Gastroesophageal sphincter (tissue), 4 donors: ENCODE measurements around the gene TFF2. TPM values are rescaled to one million over a fixed set of nuclear protein-coding genes. Genes with fewer than 3 reads are reported as not detected.

Experiments
- ATAC-seq: fragments of 150-250 bp; one replicate; pipeline ENCODE4 v1.9.1; 2016; ENCODE audit warnings: mild to moderate bottlenecking, moderate library complexity
- H3K27ac ChIP-seq, 4 donors: fragments of 200-600 bp; sonication (generic) in 3 of 4; 1 replicate in 3 of 4; 2 replicates in 1 of 4; pipeline ENCODE4 v1.5.1; 2016 to 2019
- H3K27me3 ChIP-seq: fragments of 200-600 bp; sonication (generic); one replicate; pipeline ENCODE4 v1.5.1; 2019
- H3K36me3 ChIP-seq, 2 donors: fragments of 200-600 bp; sonication (generic); one replicate each; pipeline ENCODE4 v1.5.1; 2019; ENCODE audit warnings: control low read depth in 1 of 2
- H3K4me1 ChIP-seq, 3 donors: fragments of 200-600 bp; sonication (generic); 1 replicate in 2 of 3; 2 replicates in 1 of 3; pipeline ENCODE4 v1.5.1; 2016 to 2019; ENCODE audit warnings: control low read depth in 2 of 3
- H3K4me3 ChIP-seq, 2 donors: fragments of 200-600 bp; sonication (generic); one replicate each; pipeline ENCODE4 v1.5.1; 2019; ENCODE audit warnings: mild to moderate bottlenecking in 1 of 2, moderate library complexity in 1 of 2
- H3K9me3 ChIP-seq, 3 donors: fragments of 200-600 bp; sonication (generic); one replicate each; pipeline ENCODE4 v1.5.1; 2017 to 2019; ENCODE audit warnings: control low read depth in 2 of 3
- CTCF ChIP-seq, 4 experiments: fragments of 200-600 bp in 2 of 4; fragments of 450-650 bp in 2 of 4; sonication (generic) in 1 of 4; IDR thresholded peaks; one replicate each; pipeline ENCODE4 v1.5.1; 2017 to 2019; ENCODE audit warnings: antibody characterized with exemption in 4 of 4, mild to moderate bottlenecking in 2 of 4, moderate library complexity in 2 of 4
- EP300 ChIP-seq: sonication (generic); formaldehyde crosslinking; IDR thresholded peaks from one replicate; pipeline ENCODE4 v1.6.1; 2017; ENCODE audit warnings: antibody characterized with exemption, mild to moderate bottlenecking
- POLR2A ChIP-seq, 2 donors: fragments of 450-650 bp; IDR thresholded peaks; one replicate each; pipeline ENCODE4 v1.6.1; 2017; ENCODE audit warnings: antibody characterized with exemption in 2 of 2, mild to moderate bottlenecking in 2 of 2, moderate library complexity in 1 of 2
- POLR2AphosphoS5 ChIP-seq: sonication (generic); formaldehyde crosslinking; IDR thresholded peaks from one replicate; pipeline ENCODE4 v1.6.1; 2017; ENCODE audit warnings: antibody characterized with exemption
- WGBS, 2 donors: methylation state at CpG; one replicate each; pipeline ENCODE4 v1.1.5; 2018; ENCODE audit warnings: low coverage in 1 of 2; 5-methylcytosine and 5-hydroxymethylcytosine counted together
- total RNA-seq, 4 donors: library from RNA; depleted of rRNA; stranded (reverse); fragments of >200 nt; gene quantifications; one replicate each; pipeline ENCODE4 v1.1.0, GENCODE V29; 2016

Gene TFF2
- total RNA-seq, 4 donors from 2014 or later, result not detected

DNA sequence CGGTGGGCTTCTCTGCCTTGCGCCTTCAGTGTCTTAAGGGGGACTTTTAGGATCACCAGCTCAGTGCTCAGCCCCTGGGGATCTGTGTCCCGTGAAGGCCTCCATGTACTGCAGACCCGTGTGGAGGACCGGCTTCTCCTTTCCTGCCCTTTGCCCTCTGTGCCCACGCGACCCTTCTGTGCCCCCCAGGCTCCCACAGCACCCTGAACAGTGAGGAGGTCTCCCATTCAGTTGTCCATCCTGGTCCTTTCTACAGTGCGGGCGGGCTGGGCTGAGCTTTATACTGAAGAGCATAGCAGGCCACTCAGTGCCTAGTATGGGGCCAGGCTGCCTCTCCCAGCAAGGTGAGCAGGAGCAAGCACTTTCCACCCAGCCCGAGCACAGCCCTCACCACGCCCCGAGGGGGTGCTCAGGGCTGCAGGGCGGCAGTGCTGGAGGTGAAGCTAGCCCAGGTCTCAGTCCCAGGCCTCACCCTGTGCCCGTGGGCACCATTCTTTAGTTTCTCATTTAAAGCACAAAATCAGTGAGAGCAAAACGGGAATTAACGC is 23.2 kb upstream of the TFF2 start:
- Histone ChIP-seq H3K4me1 (no peaks in the 10 kb centered on the region), H3K27ac (no peak overlapping the region), H3K4me3 (no peak overlapping the region), H3K36me3 (no peaks in the 10 kb centered on the region), H3K27me3 (peaks cover 50% of the 10 kb centered on the region), H3K9me3 (no peaks in the 10 kb centered on the region)
- ATAC-seq, result no peak
- WGBS, 2 donors, result 72% methylated on average over 9 of the region's 16 CpGs; no CpG with 5 or more reads in 1 of the 2 donors
- TF ChIP-seq POLR2A (IDR thresholded peaks at IDR 0.05) (no peak), CTCF (IDR thresholded peaks at IDR 0.05) (no peak), POLR2AphosphoS5 (no peak), EP300 (no peak)

- Histone ChIP-seq H3K4me1 (no peaks in the 10 kb centered on the region), H3K36me3 (no peaks in the 10 kb centered on the region), H3K27ac (no peak overlapping the region), H3K4me3 (no peak overlapping the region), H3K27me3 (peaks cover 50% of the 10 kb centered on the region), H3K9me3 (no peaks in the 10 kb centered on the region)
- TF ChIP-seq EP300 (no peak), POLR2A (IDR thresholded peaks at IDR 0.05) (no peak), CTCF (IDR thresholded peaks at IDR 0.05) (no peak), POLR2AphosphoS5 (no peak)
- no peak for ATAC-seq
- 57% methylated on average over 5 of the region's 25 CpGs; no CpG with 5 or more reads in 1 of the 2 donors for WGBS, 2 donors
Measured at GRCh38 chr21:42373196-42373907, 22.6 kb upstream of the TFF2 start.

- H3K4me1 ChIP-seq, result no peaks in the 10 kb centered on the region
- TF ChIP-seq EP300 (no peak), POLR2AphosphoS5 (no peak), CTCF (IDR thresholded peaks at IDR 0.05) (no peak), POLR2A (IDR thresholded peaks at IDR 0.05) (no peak)
- no peak for ATAC-seq
- H3K4me3 ChIP-seq, result no peak overlapping the region
- no peaks in the 10 kb centered on the region for H3K36me3 ChIP-seq
- H3K27me3 ChIP-seq, result peaks cover 38% of the 10 kb centered on the region
- no peaks in the 10 kb centered on the region for H3K9me3 ChIP-seq
- H3K27ac ChIP-seq, result no peak overlapping the region
- 66 to 73% methylated on average over 13 to 18 of the region's 18 CpGs for WGBS, 2 donors
Measured at GRCh38 chr21:42370894-42371654, 20.3 kb upstream of the TFF2 start.

DNA sequence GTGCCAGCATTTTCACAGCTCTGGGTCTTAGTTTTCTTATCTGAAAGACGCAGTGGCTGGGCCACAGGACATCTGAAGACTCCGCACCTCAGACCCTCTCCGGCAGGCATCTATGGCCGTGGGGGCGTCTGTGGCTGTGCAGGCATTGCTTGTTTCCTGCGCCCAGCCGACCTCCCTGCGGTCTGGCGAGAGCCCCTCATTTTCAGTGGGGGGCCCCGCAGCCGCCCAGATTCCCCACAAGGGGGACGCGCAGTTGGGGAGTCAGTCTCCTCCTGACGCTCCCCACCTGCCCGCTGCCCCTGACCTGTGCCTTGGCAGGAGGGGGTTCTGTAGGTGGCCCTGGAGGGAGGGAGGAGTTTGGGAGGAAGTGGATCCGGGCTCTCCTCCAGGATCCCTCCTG is 19.0 kb upstream of the TFF2 start:
- no peak for TF ChIP-seq POLR2AphosphoS5
- no peak for TF ChIP-seq POLR2A (IDR thresholded peaks at IDR 0.05)
- no peak for TF ChIP-seq CTCF (IDR thresholded peaks at IDR 0.05)
- no peak for TF ChIP-seq EP300
- ATAC-seq, result no peak
- Histone ChIP-seq H3K4me3 (no peak overlapping the region), H3K9me3 (no peaks in the 10 kb centered on the region), H3K27me3 (peaks cover 38% of the 10 kb centered on the region), H3K27ac (no peak overlapping the region), H3K4me1 (no peaks in the 10 kb centered on the region), H3K36me3 (no peaks in the 10 kb centered on the region)
- WGBS, 2 donors, result 67 to 81% methylated on average over 5 to 9 of the region's 16 CpGs
